ENCODE measurements around the gene MTG1.

- TF ChIP-seq CTCF (IDR thresholded peaks at IDR 0.05; ENCODE audit: low read depth, low read length) (no peak), EZH2phosphoT487 (IDR thresholded peaks at IDR 0.05; ENCODE audit: low read depth) (no peak)
These were observed 9.9 kb upstream of the MTG1 start for GRCh38 chr10:133384071-133384470.
